Keratinocyte (primary cell): Measurements from ENCODE around the gene C3orf49. TPM values are rescaled to one million over a fixed set of nuclear protein-coding genes. Genes with fewer than 3 reads are reported as not detected.

Source experiments
- DNase-seq: peaks from one replicate; pipeline ENCODE4 v3.0.0-alpha.2; 2011; ENCODE audit warnings: low read depth, missing footprints, low spot score
- FAIRE-seq: peaks from 2 replicates; lab custom pipeline; 2011; peaks lifted over from hg19 to GRCh38; lab: Jason Lieb, UNC
- H2AFZ ChIP-seq: 2 replicates; pipeline ENCODE4 v1.6.0; 2012; ENCODE audit warnings: low read length, control low read depth, inconsistent platforms; ENCODE audit not compliant: control insufficient read depth
- H3K27ac ChIP-seq: 2 replicates; pipeline ENCODE4 v1.5.1; 2011; ENCODE audit warnings: low read length; ENCODE audit not compliant: control insufficient read depth, insufficient read depth
- H3K27me3 ChIP-seq: 3 replicates; pipeline ENCODE4 v1.6.0; 2011; ENCODE audit warnings: low read length; ENCODE audit not compliant: control insufficient read depth, insufficient read depth; ENCODE audit errors: extremely low read depth
- H3K36me3 ChIP-seq, 2 experiments: 2 replicates in 1 of 2; 3 replicates in 1 of 2; pipeline ENCODE4 v1.5.1; 2011; ENCODE audit warnings: low read length in 2 of 2, mild to moderate bottlenecking in 1 of 2; ENCODE audit not compliant: control insufficient read depth in 2 of 2, insufficient read depth in 2 of 2; ENCODE audit errors: extremely low read depth in 1 of 2
- H3K4me1 ChIP-seq: 3 replicates; pipeline ENCODE4 v1.5.1; 2011; ENCODE audit warnings: low read length; ENCODE audit not compliant: control insufficient read depth, insufficient read depth; ENCODE audit errors: extremely low read depth
- H3K4me2 ChIP-seq: 3 replicates; pipeline ENCODE4 v1.6.0; 2011; ENCODE audit warnings: low read depth, low read length; ENCODE audit not compliant: control insufficient read depth, insufficient read depth; ENCODE audit errors: extremely low read depth
- H3K4me3 ChIP-seq, 3 experiments: fragments of 200-600 bp in 1 of 3; sonication (generic) in 1 of 3; 2 replicates in 2 of 3; 3 replicates in 1 of 3; pipeline ENCODE4 v1.5.1; 2011 to 2016; ENCODE audit warnings: low read length in 3 of 3, mild to moderate bottlenecking in 3 of 3, control low read depth in 2 of 3, inconsistent platforms in 1 of 3, low read depth in 1 of 3, mixed read lengths in 1 of 3, mixed run types in 1 of 3, moderate library complexity in 1 of 3; ENCODE audit not compliant: control insufficient read depth in 2 of 3, insufficient read depth in 2 of 3; ENCODE audit errors: extremely low read depth in 1 of 3
- H3K79me2 ChIP-seq: 2 replicates; pipeline ENCODE4 v1.6.0; 2012; ENCODE audit warnings: low read length; ENCODE audit not compliant: control insufficient read depth, insufficient read depth
- H3K9ac ChIP-seq: 3 replicates; pipeline ENCODE4 v1.6.0; 2011; ENCODE audit warnings: low read length; ENCODE audit not compliant: control insufficient read depth, insufficient read depth; ENCODE audit errors: extremely low read depth
- H3K9me1 ChIP-seq: 3 replicates; pipeline ENCODE4 v1.6.0; 2011; ENCODE audit warnings: low read length; ENCODE audit not compliant: control insufficient read depth, insufficient read depth; ENCODE audit errors: extremely low read depth
- H3K9me3 ChIP-seq: 2 replicates; pipeline ENCODE4 v1.5.1; 2012; ENCODE audit warnings: low read depth, low read length; ENCODE audit not compliant: control insufficient read depth
- H4K20me1 ChIP-seq: 3 replicates; pipeline ENCODE4 v1.6.0; 2011; ENCODE audit warnings: low read length; ENCODE audit not compliant: control insufficient read depth, insufficient read depth; ENCODE audit errors: extremely low read depth
- EZH2 ChIP-seq: IDR thresholded peaks from one replicate; pipeline ENCODE4 v1.6.1; 2012; ENCODE audit warnings: inconsistent platforms, mild to moderate bottlenecking, low read length, moderate library complexity
- dilution Hi-C: fragments of 300-500 bp; cut with MboI; formaldehyde crosslinking; loops from one replicate; pipeline ENCODE4 v1.7.0; 2020; ENCODE audit warnings: low sequenced_read_pairs; ENCODE audit not compliant: extremely low pct_ligation_motif_present
- polyA plus RNA-seq, 5 experiments: library from polyadenylated mRNA; depleted of rRNA in 3 of 5; stranded (reverse) in 3 of 5; stranded (forward) in 1 of 5; unstranded in 1 of 5; fragments of >200 nt; gene quantifications; 1 replicate in 1 of 5; 2 replicates in 3 of 5; 3 replicates in 1 of 5; pipeline versions ENCODE4 v1.2.1 to v1.2.3, GENCODE V29; 2011 to 2012; ENCODE audit warnings: missing spikeins in 2 of 5, low read depth in 1 of 5, low replicate concordance in 1 of 5
- TF ChIP-seq, protein P1 (sequence below), 3 experiments: IDR thresholded peaks in 1 of 3; conservative IDR thresholded peaks in 1 of 3; optimal IDR thresholded peaks in 1 of 3; 2 replicates in 2 of 3; 3 replicates in 1 of 3; pipeline versions ENCODE3 to v1.5.1; 2011; ENCODE audit warnings: low read length in 3 of 3, mild to moderate bottlenecking in 3 of 3, moderate library complexity in 2 of 3, control low read depth in 1 of 3, inconsistent platforms in 1 of 3; ENCODE audit not compliant: insufficient read depth in 2 of 3; ENCODE audit errors: extremely low read depth in 1 of 3

The C3orf49 gene
- polyA plus RNA-seq, 1 donor (not counting 4 experiments of a cell fraction or from before 2014, with no cell fraction given), result not detected

DNA sequence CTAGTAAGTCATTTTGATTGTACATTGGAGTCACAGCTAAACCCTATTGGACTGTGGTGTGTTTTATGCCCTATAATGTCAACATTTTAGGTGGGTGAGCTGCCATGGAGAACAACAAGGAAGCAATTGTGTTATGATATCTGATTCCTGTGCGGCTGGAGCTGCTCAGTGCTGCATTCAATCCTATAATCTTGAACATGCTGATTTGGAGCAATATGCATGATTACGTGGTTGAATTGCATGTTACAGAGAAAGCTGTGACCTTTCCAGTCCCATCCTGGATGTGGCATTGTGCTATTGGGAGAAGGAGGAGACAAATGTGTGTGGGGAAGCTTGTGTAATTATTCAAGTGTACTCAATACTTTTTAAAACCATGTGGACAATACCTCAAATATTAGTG lies 20.1 kb upstream of the C3orf49 start:
- no peaks in the 10 kb centered on the region for H3K79me2 ChIP-seq
- no peak overlapping the region for H3K27ac ChIP-seq
- H3K4me3 ChIP-seq, result no peak overlapping the region
- FAIRE-seq (no peak), DNase-seq (no peak)
- no peak overlapping the region for H3K9ac ChIP-seq
- no peaks in the 10 kb centered on the region for H4K20me1 ChIP-seq
- H3K9me1 ChIP-seq, result no peaks in the 10 kb centered on the region
- H3K4me1 ChIP-seq, result peaks cover 3% of the 10 kb centered on the region
- no peaks in the 10 kb centered on the region for H3K9me3 ChIP-seq
- dilution Hi-C loops, result no loop called here
- H3K4me2 ChIP-seq, result no peak overlapping the region
- no peak overlapping the region for H2AFZ ChIP-seq
- TF ChIP-seq EZH2, result no peak
- TF ChIP-seq, protein P1, sequence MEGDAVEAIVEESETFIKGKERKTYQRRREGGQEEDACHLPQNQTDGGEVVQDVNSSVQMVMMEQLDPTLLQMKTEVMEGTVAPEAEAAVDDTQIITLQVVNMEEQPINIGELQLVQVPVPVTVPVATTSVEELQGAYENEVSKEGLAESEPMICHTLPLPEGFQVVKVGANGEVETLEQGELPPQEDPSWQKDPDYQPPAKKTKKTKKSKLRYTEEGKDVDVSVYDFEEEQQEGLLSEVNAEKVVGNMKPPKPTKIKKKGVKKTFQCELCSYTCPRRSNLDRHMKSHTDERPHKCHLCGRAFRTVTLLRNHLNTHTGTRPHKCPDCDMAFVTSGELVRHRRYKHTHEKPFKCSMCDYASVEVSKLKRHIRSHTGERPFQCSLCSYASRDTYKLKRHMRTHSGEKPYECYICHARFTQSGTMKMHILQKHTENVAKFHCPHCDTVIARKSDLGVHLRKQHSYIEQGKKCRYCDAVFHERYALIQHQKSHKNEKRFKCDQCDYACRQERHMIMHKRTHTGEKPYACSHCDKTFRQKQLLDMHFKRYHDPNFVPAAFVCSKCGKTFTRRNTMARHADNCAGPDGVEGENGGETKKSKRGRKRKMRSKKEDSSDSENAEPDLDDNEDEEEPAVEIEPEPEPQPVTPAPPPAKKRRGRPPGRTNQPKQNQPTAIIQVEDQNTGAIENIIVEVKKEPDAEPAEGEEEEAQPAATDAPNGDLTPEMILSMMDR (optimal IDR thresholded peaks at IDR 0.05 in 1 of 3, IDR thresholded peaks at IDR 0.05 in 1 of 3, conservative IDR thresholded peaks at IDR 0.05 in 1 of 3; ENCODE audit: extremely low read depth in 1 of 3, insufficient read depth in 2 of 3, low read length in 3 of 3), result no peak
- no peaks in the 10 kb centered on the region for H3K27me3 ChIP-seq
- H3K36me3 ChIP-seq, result no peaks in the 10 kb centered on the region

DNA sequence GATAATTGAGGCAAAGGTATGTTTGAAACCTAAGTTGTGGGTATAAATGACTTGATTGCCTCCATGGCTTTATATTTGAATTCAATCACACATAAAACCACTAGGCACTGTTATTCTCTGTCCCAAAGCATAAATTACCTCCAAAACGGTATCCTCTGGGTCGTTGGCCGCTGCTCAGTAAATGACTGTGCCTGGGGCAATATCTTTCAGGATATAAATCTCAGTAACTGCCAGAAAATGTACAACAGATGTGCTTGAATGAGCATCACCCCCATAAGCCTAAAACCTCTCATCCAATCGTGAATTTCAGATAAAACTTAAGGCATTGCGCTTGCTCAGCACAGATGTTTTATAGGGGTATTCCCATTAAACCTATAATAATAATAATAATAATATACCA lies 19.0 kb upstream of the C3orf49 start:
- Histone ChIP-seq H2AFZ (no peak overlapping the region), H3K4me3 (no peak overlapping the region), H3K79me2 (no peaks in the 10 kb centered on the region), H3K9me1 (no peaks in the 10 kb centered on the region), H3K4me1 (peaks cover 3% of the 10 kb centered on the region), H3K27ac (no peak overlapping the region), H3K36me3 (no peaks in the 10 kb centered on the region), H3K27me3 (no peaks in the 10 kb centered on the region), H3K9me3 (no peaks in the 10 kb centered on the region), H3K4me2 (no peak overlapping the region), H4K20me1 (no peaks in the 10 kb centered on the region), H3K9ac (no peak overlapping the region)
- dilution Hi-C loops, result loop anchor here (10.0 kb wide), 1 partner anchor 435 kb away; no protein-coding TSS in a partner anchor
- FAIRE-seq (no peak), DNase-seq (no peak)
- TF ChIP-seq, protein P1 (optimal IDR thresholded peaks at IDR 0.05 in 1 of 3, IDR thresholded peaks at IDR 0.05 in 1 of 3, conservative IDR thresholded peaks at IDR 0.05 in 1 of 3; ENCODE audit: extremely low read depth in 1 of 3, insufficient read depth in 2 of 3, low read length in 3 of 3), result no peak
- TF ChIP-seq EZH2, result no peak
